H1 (cell line): ENCODE measurements around the gene AGER. TPM values are rescaled to one million over a fixed set of nuclear protein-coding genes. Genes with fewer than 3 reads are reported as not detected.

Experiments used
- BACH1 ChIP-seq: IDR thresholded peaks from 2 replicates; pipeline ENCODE4 v1.6.1; 2012; ENCODE audit warnings: low read length, improper control_type of control experiment
- EP300 ChIP-seq, 2 experiments: IDR thresholded peaks; 1 replicate in 1 of 2; 2 replicates in 1 of 2; pipeline ENCODE4 v1.6.1; 2011 to 2012; ENCODE audit warnings: low read depth in 2 of 2, low read length in 2 of 2, mild to moderate bottlenecking in 2 of 2, borderline replicate concordance in 1 of 2, inconsistent platforms in 1 of 2, moderate library complexity in 1 of 2
- JUN ChIP-seq: IDR thresholded peaks from 2 replicates; pipeline ENCODE4 v1.6.1; 2011; ENCODE audit warnings: low read depth, mild to moderate bottlenecking, improper control_type of control experiment, low read length
- KDM4A ChIP-seq: IDR thresholded peaks from one replicate; pipeline ENCODE4 v1.7.1; 2012; ENCODE audit warnings: low read depth, mild to moderate bottlenecking, moderate library complexity, low read length, inconsistent platforms; ENCODE audit not compliant: severe bottlenecking
- POU5F1 ChIP-seq: IDR thresholded peaks from 2 replicates; pipeline ENCODE4 v1.6.1; 2011; ENCODE audit warnings: low read depth, mild to moderate bottlenecking, low read length, moderate library complexity
- RNF2 ChIP-seq: fragments of 200-900, 300-1000 bp; sonication (generic); IDR thresholded peaks from 2 replicates; pipeline ENCODE4 v1.7.1; 2016; ENCODE audit warnings: borderline replicate concordance, low read depth, mild to moderate bottlenecking, antibody characterized with exemption, low read length; ENCODE audit not compliant: poor library complexity, severe bottlenecking; ENCODE audit errors: missing control alignments
- SAP30 ChIP-seq: fragments of 300-600 bp; sonication (generic); IDR thresholded peaks from 2 replicates; pipeline ENCODE4 v1.7.1; 2012; ENCODE audit warnings: low read length, moderate library complexity, mild to moderate bottlenecking, inconsistent platforms; ENCODE audit not compliant: insufficient read depth, insufficient replicate concordance
- polyA plus RNA-seq, 7 experiments: library from polyadenylated mRNA; depleted of rRNA in 3 of 7; stranded (reverse) in 5 of 7; unstranded in 2 of 7; fragments of >200 nt in 5 of 7; fragments of 200-250 nt in 2 of 7; gene quantifications; 1 replicate in 5 of 7; 2 replicates in 1 of 7; 4 replicates in 1 of 7; pipeline versions ENCODE4 v1.2.1 to v1.2.3, GENCODE V29; 2011 to 2013; ENCODE audit warnings: missing spikeins in 2 of 7, mixed read lengths in 2 of 7
- total RNA-seq: library from RNA; stranded (reverse); fragmentation: NEBNext Ultra II Directional; extraction: Animal tissue kit (Norgen Biotek cat#: 25700); gene quantifications from 2 replicates; pipeline ENCODE4 v1.2.1, GENCODE V29; 2021
- TF ChIP-seq, protein P1 (sequence below): fragments of 300-600 bp; sonication (generic); IDR thresholded peaks from 2 replicates; pipeline ENCODE4 v1.7.1; 2012; ENCODE audit warnings: low read length, moderate library complexity, mild to moderate bottlenecking, inconsistent platforms; ENCODE audit not compliant: insufficient replicate concordance

AGER gene
- total and polyA plus RNA-seq, 2 of the 8 experiments (the other 6 are each of a cell fraction or from before 2014, with no cell fraction given) = 3.8 to 10.9 TPM

DNA sequence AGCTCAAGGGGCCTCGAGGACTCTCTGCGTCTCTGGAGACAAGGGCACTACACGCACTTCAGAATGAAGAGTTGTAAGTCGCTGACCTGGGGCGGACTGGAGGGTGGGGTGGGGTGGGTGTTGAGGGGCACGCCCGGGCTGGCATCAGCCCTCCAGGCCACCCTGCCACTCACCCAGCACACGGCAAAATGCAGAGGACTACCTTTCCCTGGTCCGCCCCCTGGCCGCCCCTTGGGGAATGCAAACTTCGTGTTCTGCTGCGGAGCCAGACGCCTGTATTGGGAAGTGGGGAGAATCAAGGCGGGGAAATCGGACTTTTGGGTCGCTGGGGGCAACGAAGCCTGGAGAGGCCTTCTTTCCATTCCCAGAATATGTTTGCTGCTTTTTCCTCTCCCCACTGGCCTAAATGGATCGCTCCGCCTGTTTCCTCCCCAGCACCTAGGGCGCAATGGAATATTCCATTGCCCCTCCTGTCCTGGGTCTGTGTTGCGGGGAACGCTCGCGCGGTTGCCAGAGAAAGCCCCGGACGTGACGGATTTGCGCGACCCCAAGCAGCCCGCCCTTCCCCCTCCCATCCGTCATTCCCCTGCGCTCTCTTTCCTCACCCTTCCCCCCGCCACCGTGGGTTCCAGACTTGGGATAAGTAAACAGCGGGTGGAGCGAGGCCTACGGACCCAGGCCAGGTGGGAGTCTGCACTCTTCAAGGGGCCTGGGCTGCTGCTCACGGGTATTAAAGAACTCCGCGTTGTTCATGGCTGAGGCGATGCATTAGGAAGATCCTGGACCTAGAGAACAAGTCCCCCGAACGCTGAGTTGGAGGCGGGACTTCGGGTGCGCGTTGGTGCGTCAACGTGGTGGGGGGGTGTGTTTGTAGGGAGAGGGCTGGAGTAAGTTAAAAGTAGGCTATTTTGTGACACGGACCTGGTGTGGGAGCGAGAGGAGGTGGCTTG is 30.2 kb downstream of the AGER start, which contains the start of gene PPT2 (continued):
- TF ChIP-seq EP300 (IDR thresholded peaks at IDR 0.05; ENCODE audit: borderline replicate concordance in 1 of 2, low read depth in 2 of 2, low read length in 2 of 2) (peak in 1 of 2 experiments; percentile 97; a peak in 2 of 3 replicates), JUN (no peak), BACH1 (peak; percentile 18; the same call in 1 of the 2 replicates), RNF2 (no peak), KDM4A (peak; percentile 98), POU5F1 (no peak), SAP30 (peak; percentile 94)
- TF ChIP-seq, protein P1, sequence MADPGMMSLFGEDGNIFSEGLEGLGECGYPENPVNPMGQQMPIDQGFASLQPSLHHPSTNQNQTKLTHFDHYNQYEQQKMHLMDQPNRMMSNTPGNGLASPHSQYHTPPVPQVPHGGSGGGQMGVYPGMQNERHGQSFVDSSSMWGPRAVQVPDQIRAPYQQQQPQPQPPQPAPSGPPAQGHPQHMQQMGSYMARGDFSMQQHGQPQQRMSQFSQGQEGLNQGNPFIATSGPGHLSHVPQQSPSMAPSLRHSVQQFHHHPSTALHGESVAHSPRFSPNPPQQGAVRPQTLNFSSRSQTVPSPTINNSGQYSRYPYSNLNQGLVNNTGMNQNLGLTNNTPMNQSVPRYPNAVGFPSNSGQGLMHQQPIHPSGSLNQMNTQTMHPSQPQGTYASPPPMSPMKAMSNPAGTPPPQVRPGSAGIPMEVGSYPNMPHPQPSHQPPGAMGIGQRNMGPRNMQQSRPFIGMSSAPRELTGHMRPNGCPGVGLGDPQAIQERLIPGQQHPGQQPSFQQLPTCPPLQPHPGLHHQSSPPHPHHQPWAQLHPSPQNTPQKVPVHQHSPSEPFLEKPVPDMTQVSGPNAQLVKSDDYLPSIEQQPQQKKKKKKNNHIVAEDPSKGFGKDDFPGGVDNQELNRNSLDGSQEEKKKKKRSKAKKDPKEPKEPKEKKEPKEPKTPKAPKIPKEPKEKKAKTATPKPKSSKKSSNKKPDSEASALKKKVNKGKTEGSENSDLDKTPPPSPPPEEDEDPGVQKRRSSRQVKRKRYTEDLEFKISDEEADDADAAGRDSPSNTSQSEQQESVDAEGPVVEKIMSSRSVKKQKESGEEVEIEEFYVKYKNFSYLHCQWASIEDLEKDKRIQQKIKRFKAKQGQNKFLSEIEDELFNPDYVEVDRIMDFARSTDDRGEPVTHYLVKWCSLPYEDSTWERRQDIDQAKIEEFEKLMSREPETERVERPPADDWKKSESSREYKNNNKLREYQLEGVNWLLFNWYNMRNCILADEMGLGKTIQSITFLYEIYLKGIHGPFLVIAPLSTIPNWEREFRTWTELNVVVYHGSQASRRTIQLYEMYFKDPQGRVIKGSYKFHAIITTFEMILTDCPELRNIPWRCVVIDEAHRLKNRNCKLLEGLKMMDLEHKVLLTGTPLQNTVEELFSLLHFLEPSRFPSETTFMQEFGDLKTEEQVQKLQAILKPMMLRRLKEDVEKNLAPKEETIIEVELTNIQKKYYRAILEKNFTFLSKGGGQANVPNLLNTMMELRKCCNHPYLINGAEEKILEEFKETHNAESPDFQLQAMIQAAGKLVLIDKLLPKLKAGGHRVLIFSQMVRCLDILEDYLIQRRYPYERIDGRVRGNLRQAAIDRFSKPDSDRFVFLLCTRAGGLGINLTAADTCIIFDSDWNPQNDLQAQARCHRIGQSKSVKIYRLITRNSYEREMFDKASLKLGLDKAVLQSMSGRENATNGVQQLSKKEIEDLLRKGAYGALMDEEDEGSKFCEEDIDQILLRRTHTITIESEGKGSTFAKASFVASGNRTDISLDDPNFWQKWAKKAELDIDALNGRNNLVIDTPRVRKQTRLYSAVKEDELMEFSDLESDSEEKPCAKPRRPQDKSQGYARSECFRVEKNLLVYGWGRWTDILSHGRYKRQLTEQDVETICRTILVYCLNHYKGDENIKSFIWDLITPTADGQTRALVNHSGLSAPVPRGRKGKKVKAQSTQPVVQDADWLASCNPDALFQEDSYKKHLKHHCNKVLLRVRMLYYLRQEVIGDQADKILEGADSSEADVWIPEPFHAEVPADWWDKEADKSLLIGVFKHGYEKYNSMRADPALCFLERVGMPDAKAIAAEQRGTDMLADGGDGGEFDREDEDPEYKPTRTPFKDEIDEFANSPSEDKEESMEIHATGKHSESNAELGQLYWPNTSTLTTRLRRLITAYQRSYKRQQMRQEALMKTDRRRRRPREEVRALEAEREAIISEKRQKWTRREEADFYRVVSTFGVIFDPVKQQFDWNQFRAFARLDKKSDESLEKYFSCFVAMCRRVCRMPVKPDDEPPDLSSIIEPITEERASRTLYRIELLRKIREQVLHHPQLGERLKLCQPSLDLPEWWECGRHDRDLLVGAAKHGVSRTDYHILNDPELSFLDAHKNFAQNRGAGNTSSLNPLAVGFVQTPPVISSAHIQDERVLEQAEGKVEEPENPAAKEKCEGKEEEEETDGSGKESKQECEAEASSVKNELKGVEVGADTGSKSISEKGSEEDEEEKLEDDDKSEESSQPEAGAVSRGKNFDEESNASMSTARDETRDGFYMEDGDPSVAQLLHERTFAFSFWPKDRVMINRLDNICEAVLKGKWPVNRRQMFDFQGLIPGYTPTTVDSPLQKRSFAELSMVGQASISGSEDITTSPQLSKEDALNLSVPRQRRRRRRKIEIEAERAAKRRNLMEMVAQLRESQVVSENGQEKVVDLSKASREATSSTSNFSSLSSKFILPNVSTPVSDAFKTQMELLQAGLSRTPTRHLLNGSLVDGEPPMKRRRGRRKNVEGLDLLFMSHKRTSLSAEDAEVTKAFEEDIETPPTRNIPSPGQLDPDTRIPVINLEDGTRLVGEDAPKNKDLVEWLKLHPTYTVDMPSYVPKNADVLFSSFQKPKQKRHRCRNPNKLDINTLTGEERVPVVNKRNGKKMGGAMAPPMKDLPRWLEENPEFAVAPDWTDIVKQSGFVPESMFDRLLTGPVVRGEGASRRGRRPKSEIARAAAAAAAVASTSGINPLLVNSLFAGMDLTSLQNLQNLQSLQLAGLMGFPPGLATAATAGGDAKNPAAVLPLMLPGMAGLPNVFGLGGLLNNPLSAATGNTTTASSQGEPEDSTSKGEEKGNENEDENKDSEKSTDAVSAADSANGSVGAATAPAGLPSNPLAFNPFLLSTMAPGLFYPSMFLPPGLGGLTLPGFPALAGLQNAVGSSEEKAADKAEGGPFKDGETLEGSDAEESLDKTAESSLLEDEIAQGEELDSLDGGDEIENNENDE = no peak
